Measurements from ENCODE around the gene NINJ2.

- no peak for TF ChIP-seq EP300 (conservative IDR thresholded peaks at IDR 0.05; ENCODE audit: poor library complexity, severe bottlenecking)
- no peak for TF ChIP-seq CTCF (IDR thresholded peaks at IDR 0.05; ENCODE audit: poor library complexity, severe bottlenecking)
- TF ChIP-seq TAF1 (IDR thresholded peaks at IDR 0.05; ENCODE audit: low read depth): no peak
- no peak for TF ChIP-seq EZH2 (IDR thresholded peaks at IDR 0.05; ENCODE audit: borderline replicate concordance, insufficient read depth, low read length, poor library complexity, severe bottlenecking)
These were observed 47.6 kb downstream of the NINJ2 start for GRCh38 chr12:615620-616019.
